ENCODE measurements around the gene SINHCAF. TPM values are rescaled to one million over a fixed set of nuclear protein-coding genes. Genes with fewer than 3 reads are reported as not detected.

Gene SINHCAF
- total RNA-seq, 1 donor from 2014 or later = 115 TPM

GRCh38 chr12:31363831-31364230 lies 37.9 kb upstream of the SINHCAF start:
- Mint-ChIP-seq H3K4me1 (ENCODE audit: low read depth, unreplicated experiment) (peaks cover 13% of the 10 kb centered on the region), H3K4me3 (ENCODE audit: unreplicated experiment) (no peak overlapping the region), H3K9me3 (ENCODE audit: unreplicated experiment) (no peaks in the 10 kb centered on the region), H3K27me3 (ENCODE audit: low read depth, unreplicated experiment) (no peaks in the 10 kb centered on the region), H3K27ac (ENCODE audit: unreplicated experiment) (no peak overlapping the region), H3K36me3 (ENCODE audit: low read depth, unreplicated experiment) (no peaks in the 10 kb centered on the region)
- H3K4me3 ChIP-seq (ENCODE audit: insufficient read depth, low read depth, low read length) = no peak overlapping the region
- H3K27me3 ChIP-seq (ENCODE audit: insufficient read depth, low read length) = peaks cover 2% of the 10 kb centered on the region
- H3K4me1 ChIP-seq (ENCODE audit: insufficient read depth, low read length) = peaks cover 3% of the 10 kb centered on the region
- H3K9me3 ChIP-seq (ENCODE audit: insufficient read depth, low read depth, low read length) = no peaks in the 10 kb centered on the region
- no peaks in the 10 kb centered on the region for H3K36me3 ChIP-seq (ENCODE audit: insufficient read depth, low read length)
- no peak overlapping the region for H3K27ac ChIP-seq (ENCODE audit: low read depth, low read length)
- H4K20me1 ChIP-seq (ENCODE audit: insufficient read depth, low read length) = no peaks in the 10 kb centered on the region
- no peak overlapping the region for H3K9ac ChIP-seq (ENCODE audit: low read length)
- H2AFZ ChIP-seq (ENCODE audit: low read depth, low read length) = no peak overlapping the region
- DNase-seq (ENCODE audit: low read depth) (no peak), FAIRE-seq (no peak)
- H3K4me2 ChIP-seq (ENCODE audit: low read length) = no peak overlapping the region
- no peaks in the 10 kb centered on the region for H3K79me2 ChIP-seq (ENCODE audit: insufficient read depth, low read length)
- no peak for TF ChIP-seq EZH2 (IDR thresholded peaks at IDR 0.05; ENCODE audit: insufficient read depth, low read length)
- no peak for TF ChIP-seq CTCF (IDR thresholded peaks at IDR 0.05; ENCODE audit: insufficient read depth, low read depth, low read length)

GRCh38 chr12:31363416-31363809 lies 37.5 kb upstream of the SINHCAF start:
- TF ChIP-seq EZH2 (IDR thresholded peaks at IDR 0.05; ENCODE audit: insufficient read depth, low read length) (no peak), CTCF (IDR thresholded peaks at IDR 0.05; ENCODE audit: insufficient read depth, low read depth, low read length) (no peak)
- no peaks in the 10 kb centered on the region for H3K36me3 Mint-ChIP-seq (ENCODE audit: low read depth, unreplicated experiment)
- Histone ChIP-seq H3K79me2 (ENCODE audit: insufficient read depth, low read length) (no peaks in the 10 kb centered on the region), H3K4me1 (ENCODE audit: insufficient read depth, low read length) (peaks cover 3% of the 10 kb centered on the region), H4K20me1 (ENCODE audit: insufficient read depth, low read length) (no peaks in the 10 kb centered on the region), H3K9ac (ENCODE audit: low read length) (no peak overlapping the region), H3K36me3 (ENCODE audit: insufficient read depth, low read length) (no peaks in the 10 kb centered on the region), H2AFZ (ENCODE audit: low read depth, low read length) (no peak overlapping the region), H3K4me2 (ENCODE audit: low read length) (no peak overlapping the region), H3K27me3 (ENCODE audit: insufficient read depth, low read length) (peaks cover 2% of the 10 kb centered on the region), H3K9me3 (ENCODE audit: insufficient read depth, low read depth, low read length) (no peaks in the 10 kb centered on the region), H3K4me3 (ENCODE audit: insufficient read depth, low read depth, low read length) (no peak overlapping the region), H3K27ac (ENCODE audit: low read depth, low read length) (no peak overlapping the region)
- DNase-seq (ENCODE audit: low read depth) (no peak), FAIRE-seq (no peak)
- H3K9me3 Mint-ChIP-seq (ENCODE audit: unreplicated experiment) = no peaks in the 10 kb centered on the region
- peaks cover 10% of the 10 kb centered on the region for H3K4me1 Mint-ChIP-seq (ENCODE audit: low read depth, unreplicated experiment)
- no peaks in the 10 kb centered on the region for H3K27me3 Mint-ChIP-seq (ENCODE audit: low read depth, unreplicated experiment)
- no peak overlapping the region for H3K4me3 Mint-ChIP-seq (ENCODE audit: unreplicated experiment)
- no peak overlapping the region for H3K27ac Mint-ChIP-seq (ENCODE audit: unreplicated experiment)

GRCh38 chr12:31362759-31363415 lies 36.9 kb upstream of the SINHCAF start:
- peaks cover 3% of the 10 kb centered on the region for H3K4me1 ChIP-seq (ENCODE audit: insufficient read depth, low read length)
- H4K20me1 ChIP-seq (ENCODE audit: insufficient read depth, low read length) = no peaks in the 10 kb centered on the region
- no peaks in the 10 kb centered on the region for H3K27me3 Mint-ChIP-seq (ENCODE audit: low read depth, unreplicated experiment)
- H3K9me3 ChIP-seq (ENCODE audit: insufficient read depth, low read depth, low read length) = no peaks in the 10 kb centered on the region
- FAIRE-seq (no peak), DNase-seq (ENCODE audit: low read depth) (no peak)
- no peaks in the 10 kb centered on the region for H3K79me2 ChIP-seq (ENCODE audit: insufficient read depth, low read length)
- no peak overlapping the region for H3K27ac Mint-ChIP-seq (ENCODE audit: unreplicated experiment)
- H3K27ac ChIP-seq (ENCODE audit: low read depth, low read length) = no peak overlapping the region
- no peak overlapping the region for H3K4me3 Mint-ChIP-seq (ENCODE audit: unreplicated experiment)
- peak overlapping the region; percentile 81 for H2AFZ ChIP-seq (ENCODE audit: low read depth, low read length)
- H3K36me3 Mint-ChIP-seq (ENCODE audit: low read depth, unreplicated experiment) = no peaks in the 10 kb centered on the region
- H3K4me1 Mint-ChIP-seq (ENCODE audit: low read depth, unreplicated experiment) = peaks cover 10% of the 10 kb centered on the region
- peak overlapping the region; percentile 55 for H3K4me2 ChIP-seq (ENCODE audit: low read length)
- peaks cover 2% of the 10 kb centered on the region for H3K27me3 ChIP-seq (ENCODE audit: insufficient read depth, low read length)
- no peaks in the 10 kb centered on the region for H3K36me3 ChIP-seq (ENCODE audit: insufficient read depth, low read length)
- no peaks in the 10 kb centered on the region for H3K9me3 Mint-ChIP-seq (ENCODE audit: unreplicated experiment)
- H3K4me3 ChIP-seq (ENCODE audit: insufficient read depth, low read depth, low read length) = no peak overlapping the region
- TF ChIP-seq EZH2 (IDR thresholded peaks at IDR 0.05; ENCODE audit: insufficient read depth, low read length) (no peak), CTCF (IDR thresholded peaks at IDR 0.05; ENCODE audit: insufficient read depth, low read depth, low read length) (no peak)
- no peak overlapping the region for H3K9ac ChIP-seq (ENCODE audit: low read length)

Data from astrocyte (in vitro differentiated cells and primary cell).